ENCODE measurements around the gene KCNH1.
"Not testable (repeated sequence)": the region's sequence is repeated elsewhere in the genome, so short reads cannot be mapped to it uniquely, and the experiment has no call there.

KCNH1 gene

GRCh38 chr1:211099393-211099792 is 34.6 kb downstream of the KCNH1 start:
- in situ Hi-C loops (cut with MboI; ENCODE audit: low sequenced_read_pairs) = no loop called here

GRCh38 chr1:211095381-211095780 is 38.6 kb downstream of the KCNH1 start:
- in situ Hi-C loops (cut with MboI; ENCODE audit: low sequenced_read_pairs) = no loop called here

DNA sequence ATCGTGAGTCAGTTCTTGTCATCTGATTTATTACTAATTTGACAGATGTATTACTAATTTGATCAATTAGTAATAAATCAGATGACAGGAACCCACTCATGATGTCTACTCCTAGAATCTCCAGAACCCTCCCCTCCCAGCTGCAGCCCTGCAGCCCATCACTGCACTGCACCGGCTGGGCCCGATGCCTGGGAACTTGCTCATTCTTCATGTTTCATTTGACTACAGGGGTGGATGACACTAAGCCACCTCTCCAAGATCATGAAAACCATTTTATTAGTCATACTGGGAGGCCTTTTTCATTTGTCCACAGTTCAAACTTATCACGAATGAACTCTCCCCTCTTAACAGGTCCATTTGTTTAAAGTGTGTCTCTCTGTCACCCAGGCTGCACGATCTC is 41.0 kb downstream of the KCNH1 start:
- in situ Hi-C loops (cut with MboI; ENCODE audit: low sequenced_read_pairs) = no loop called here

DNA sequence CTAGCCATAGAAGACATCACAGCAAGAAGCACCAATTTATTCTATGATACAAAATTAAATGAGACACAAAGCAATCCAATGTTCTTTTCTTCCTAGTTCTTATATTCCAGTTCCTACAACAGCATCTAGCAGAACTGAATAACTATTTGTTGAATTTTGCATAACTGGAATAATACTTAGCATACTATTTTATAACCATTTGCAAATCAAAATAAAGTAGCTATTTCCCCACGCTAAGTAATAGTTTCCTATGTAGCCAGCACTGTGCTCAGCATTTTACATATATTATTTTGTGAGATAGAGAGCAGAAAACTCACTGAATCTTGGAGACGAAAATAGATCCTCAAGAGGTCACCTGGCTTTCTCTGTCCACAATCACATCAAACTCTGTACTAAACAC is 42.1 kb downstream of the KCNH1 start:
- in situ Hi-C loops (cut with MboI; ENCODE audit: low sequenced_read_pairs) = no loop called here

DNA sequence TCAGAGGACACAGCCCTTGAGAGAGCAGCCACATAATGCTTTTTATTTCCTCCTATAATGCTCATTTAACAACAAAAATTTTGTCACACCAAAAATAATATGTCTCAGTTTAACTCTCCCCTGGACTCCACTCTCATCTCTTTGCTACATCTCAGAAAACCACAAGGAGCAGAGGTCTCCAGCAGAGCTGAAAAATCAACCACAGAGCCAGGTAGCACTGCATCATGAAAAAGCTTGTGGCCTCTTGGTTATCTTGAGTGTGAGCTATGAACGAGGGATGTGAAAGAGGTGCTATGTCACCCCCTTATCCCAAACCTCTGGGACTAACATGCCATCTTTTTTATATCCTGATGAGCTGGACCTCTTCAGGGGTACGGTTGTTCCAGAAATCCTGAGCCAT is 44.4 kb downstream of the KCNH1 start:
- in situ Hi-C loops (cut with MboI; ENCODE audit: low sequenced_read_pairs) = no loop called here

DNA sequence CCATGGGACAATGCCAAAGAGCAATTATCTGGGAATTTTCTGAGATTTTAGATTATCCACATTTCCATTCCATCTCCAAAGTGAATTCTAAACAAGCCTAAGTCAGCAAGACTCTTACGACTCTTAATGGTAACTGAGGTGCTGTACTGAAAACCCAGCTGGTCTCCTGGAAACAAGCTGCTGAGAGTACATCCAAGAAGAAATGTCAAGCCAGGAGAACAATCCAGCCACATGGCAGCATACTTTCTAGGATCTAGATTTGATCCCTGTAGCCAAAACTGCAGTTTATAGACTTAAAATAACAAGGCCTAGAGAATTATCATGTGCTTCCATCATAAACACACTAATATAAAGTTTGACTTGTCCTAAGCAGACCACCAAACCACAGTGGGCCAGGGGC is 45.8 kb downstream of the KCNH1 start:
- in situ Hi-C loops (cut with MboI; ENCODE audit: low sequenced_read_pairs) = no loop called here

- in situ Hi-C loops (cut with MboI; ENCODE audit: low sequenced_read_pairs) = no loop called here
Measured at GRCh38 chr1:211082824-211083223, 51.1 kb downstream of the KCNH1 start.

DNA sequence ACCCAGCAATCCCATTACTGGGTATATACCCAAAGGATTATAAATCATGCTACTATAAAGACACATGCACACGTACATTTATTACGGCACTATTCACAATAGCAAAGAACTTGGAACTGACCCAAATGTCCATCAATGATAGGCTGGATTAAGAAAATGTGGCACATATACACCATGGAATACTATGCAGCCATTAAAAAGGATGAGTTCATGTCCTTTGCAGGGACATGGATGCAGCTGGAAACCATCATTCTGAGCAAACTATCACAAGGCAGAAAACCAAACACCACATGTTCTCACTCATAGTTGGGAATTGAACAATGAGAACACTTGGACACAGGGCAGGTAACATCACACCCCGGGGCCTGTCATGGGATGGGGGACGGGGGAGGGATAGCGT is 52.5 kb downstream of the KCNH1 start:
- in situ Hi-C loops (cut with MboI; ENCODE audit: low sequenced_read_pairs) = not testable (repeated sequence)

GRCh38 chr1:211068976-211069375 is 65.0 kb downstream of the KCNH1 start:
- in situ Hi-C loops (cut with MboI; ENCODE audit: low sequenced_read_pairs) = no loop called here

GRCh38 chr1:211066781-211067384 is 67.1 kb downstream of the KCNH1 start:
- in situ Hi-C loops (cut with MboI; ENCODE audit: low sequenced_read_pairs) = no loop called here

GRCh38 chr1:211041838-211042237 is 92.1 kb downstream of the KCNH1 start:
- in situ Hi-C loops (cut with MboI; ENCODE audit: low sequenced_read_pairs) = not testable (repeated sequence)

DNA sequence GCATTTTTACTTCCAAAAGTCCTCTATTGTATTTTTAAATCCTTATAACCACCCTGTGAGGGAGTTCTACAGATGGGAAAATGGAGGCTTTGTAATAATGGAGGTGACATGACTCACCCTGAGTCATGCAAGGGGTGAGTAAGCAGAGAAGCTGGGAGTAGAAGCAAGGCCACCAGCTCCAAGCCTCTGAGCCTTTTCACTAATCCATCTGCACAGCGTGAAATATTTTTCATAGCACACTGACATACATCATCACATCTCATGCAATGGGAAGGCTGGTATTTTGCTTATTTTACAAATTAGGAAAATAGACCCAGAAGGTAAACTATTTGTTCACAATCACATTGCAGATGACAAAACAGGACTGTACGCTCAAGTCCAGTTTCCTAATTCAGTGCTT is 96.9 kb downstream of the KCNH1 start:
- in situ Hi-C loops (cut with MboI; ENCODE audit: low sequenced_read_pairs) = no loop called here

DNA sequence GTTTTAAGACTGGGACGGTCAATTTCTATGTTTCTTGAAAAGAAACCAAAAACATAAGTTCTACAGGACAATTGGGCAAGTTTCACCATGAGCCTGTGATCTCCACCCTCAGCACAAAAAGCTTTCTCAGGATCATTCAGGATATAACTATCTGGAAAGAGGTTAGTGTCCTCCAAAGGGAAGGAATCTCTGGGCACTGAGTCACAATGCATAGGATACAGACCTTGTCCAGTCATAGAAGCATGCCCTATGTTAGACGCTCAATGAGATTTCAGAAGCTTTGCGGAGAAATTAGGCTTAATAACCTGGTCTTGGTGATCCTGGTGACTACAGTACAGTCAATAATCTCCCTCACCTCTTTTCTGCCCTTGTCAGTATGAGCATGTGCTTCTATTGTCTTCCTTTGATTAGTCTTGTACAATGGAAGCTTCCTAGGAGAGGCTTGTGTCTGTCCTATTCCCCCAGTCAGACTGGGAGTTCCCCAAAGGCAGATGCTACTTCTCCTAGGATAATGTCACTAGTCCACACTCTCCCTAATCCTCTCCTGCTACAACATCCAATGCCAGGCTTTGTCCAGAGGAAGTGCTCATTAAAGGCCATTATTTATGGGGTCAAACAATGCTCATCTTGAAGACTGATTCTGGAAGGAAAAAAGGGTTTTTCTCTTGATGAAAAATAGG is 97.4 kb downstream of the KCNH1 start:
- in situ Hi-C loops (cut with MboI; ENCODE audit: low sequenced_read_pairs) = no loop called here

- in situ Hi-C loops (cut with MboI; ENCODE audit: low sequenced_read_pairs) = no loop called here
Measured at GRCh38 chr1:211035821-211036380, 98.0 kb downstream of the KCNH1 start.

DNA sequence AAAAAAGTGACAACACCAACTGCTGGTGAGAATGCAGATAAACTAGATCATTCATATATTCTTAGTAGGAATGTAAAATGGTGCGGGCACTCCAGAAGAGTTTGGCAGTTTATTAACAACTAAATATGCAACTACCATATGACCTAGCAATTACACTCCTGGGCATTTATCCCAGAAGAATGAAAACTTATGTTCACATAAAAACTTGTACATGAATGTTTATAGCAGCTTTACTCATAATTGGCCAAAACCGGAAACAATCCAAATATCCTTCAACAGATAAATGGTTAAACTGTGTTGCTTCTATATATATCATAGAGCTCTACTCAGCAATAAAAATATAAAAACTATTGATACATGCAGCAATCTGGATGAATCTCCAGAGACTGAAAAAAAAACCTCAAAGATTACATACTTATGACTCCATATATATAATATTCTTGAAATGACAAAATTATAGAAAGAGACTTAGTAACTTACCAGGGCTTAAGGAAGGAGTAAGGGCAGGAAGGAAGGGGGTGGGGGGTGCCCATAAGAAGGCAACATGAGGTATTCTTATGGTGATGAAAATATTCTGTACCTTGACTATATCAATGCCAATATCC is 99.9 kb downstream of the KCNH1 start:
- in situ Hi-C loops (cut with MboI; ENCODE audit: low sequenced_read_pairs) = no loop called here

DNA sequence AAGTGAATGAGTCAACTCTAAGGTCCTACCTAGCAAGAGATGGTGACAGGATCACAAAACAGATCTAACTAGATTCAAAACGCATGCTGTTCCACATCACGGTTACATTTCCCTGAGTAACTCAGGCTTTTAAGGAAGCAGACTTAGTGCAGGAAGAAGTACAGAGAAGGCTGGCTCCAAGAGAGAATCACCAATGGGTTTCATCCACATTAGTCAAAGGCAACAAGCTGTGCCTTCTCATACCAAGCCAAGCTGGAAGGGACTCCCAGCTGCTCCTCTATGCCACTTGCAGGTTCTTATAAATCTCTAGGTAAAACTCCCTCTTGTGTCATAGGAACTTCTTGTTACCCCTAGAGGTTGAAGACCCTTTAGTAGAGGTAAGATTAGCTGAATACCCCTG is 109.0 kb downstream of the KCNH1 start:
- in situ Hi-C loops (cut with MboI; ENCODE audit: low sequenced_read_pairs) = no loop called here

DNA sequence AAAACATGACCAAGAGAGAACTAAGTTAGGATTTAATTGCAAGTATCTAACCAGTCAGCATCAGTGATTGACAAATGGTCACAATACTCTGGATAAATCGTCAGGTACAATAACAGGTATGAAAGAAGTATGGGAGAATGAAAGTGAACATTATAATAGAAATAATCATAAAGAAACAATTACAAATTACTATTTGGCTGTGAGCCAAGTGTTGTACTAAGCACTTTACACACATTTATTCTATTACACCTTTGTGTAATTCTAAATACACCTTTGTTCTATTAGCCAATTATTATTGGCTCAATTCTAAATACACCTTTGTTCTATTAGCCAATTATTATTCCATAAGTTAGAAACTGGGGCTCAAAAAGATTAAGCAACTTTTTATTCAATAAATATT is 114.7 kb downstream of the KCNH1 start:
- in situ Hi-C loops (cut with MboI; ENCODE audit: low sequenced_read_pairs) = no loop called here

GRCh38 chr1:211018690-211019089 is 115.3 kb downstream of the KCNH1 start:
- in situ Hi-C loops (cut with MboI; ENCODE audit: low sequenced_read_pairs) = no loop called here

- in situ Hi-C loops (cut with MboI; ENCODE audit: low sequenced_read_pairs) = no loop called here
Measured at GRCh38 chr1:211017075-211017718, 116.8 kb downstream of the KCNH1 start.

- in situ Hi-C loops (cut with MboI; ENCODE audit: low sequenced_read_pairs) = no loop called here
Measured at GRCh38 chr1:211014275-211014674, 119.7 kb downstream of the KCNH1 start.

DNA sequence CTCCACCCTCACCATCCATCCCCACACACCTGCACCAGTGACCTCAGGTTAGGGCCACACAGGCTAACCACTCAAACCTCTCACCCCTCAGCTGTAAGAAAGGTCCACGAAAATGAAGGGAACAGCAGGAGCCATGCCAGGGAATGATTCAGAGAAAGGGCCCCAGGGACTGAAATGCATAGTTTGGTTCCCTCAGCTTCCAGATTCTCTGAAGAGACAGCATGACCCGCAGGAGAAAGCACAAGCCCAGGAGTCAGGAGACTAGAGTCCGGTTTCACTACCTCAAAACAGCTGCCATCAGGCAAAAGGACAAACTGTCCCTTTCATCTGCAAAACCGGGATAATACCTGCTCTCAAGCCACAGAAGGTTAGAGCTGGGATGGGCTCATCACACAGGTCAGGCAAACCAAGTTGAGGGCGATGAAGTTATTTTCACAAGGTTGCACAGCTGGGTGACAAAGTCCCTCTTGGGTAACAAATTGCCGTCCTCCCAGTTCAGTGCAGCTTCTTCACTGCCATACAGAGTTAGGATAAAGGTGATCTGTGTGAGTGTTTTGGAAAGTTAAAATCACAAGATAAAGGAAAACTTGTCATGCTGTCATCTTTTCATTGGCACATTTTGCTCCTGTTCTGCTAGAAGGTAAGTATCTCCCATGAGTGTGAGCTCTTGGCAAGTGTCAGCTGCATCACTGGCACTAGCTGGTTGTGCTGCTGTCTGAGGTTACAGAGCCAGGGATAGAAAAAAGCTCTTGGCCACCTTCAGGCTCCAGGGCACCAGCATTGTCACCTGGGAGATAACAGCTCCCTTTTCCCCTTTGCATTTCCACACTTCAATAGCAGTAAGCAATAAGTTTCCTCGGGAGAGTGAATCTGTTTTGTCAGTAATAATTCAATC is 120.4 kb downstream of the KCNH1 start:
- in situ Hi-C loops (cut with MboI; ENCODE audit: low sequenced_read_pairs) = no loop called here

Measured in HL-60/S4 treated with phorbol 12-myristate 13-acetate at 8.2 ng/mL for 4 days and 3 days (cell line).